T-helper 17 cell (primary cell): ENCODE results near the gene METTL16. TPM values are rescaled to one million over a fixed set of nuclear protein-coding genes. Genes with fewer than 3 reads are reported as not detected.

Source experiments
- ATAC-seq: fragments of 150-1000 bp; cut with Tn5 transposase; 2 replicates; pipeline ENCODE4 v1.10.0; 2021; ENCODE audit warnings: mild to moderate bottlenecking, moderate library complexity
- DNase-seq, 3 donors: peaks; one replicate each; pipeline versions ENCODE4 v3.0.0 to v3.0.0-alpha.2; 2020 to 2021
- H3K9me3 ChIP-seq: one replicate; pipeline ENCODE4 v1.7.0; 2013; ENCODE audit warnings: low read length, mild to moderate bottlenecking; ENCODE audit not compliant: control insufficient read depth, poor library complexity, severe bottlenecking
- H3K27ac Mint-ChIP-seq: one replicate; pipeline ENCODE4 v1.8.0; 2022; ENCODE audit warnings: mild to moderate bottlenecking, moderate library complexity, mixed read lengths
- H3K27me3 Mint-ChIP-seq: one replicate; pipeline ENCODE4 v1.8.0; 2022; ENCODE audit warnings: mixed read lengths
- H3K36me3 Mint-ChIP-seq: one replicate; pipeline ENCODE4 v1.8.0; 2022; ENCODE audit warnings: low read depth, mixed read lengths
- H3K4me1 Mint-ChIP-seq: one replicate; pipeline ENCODE4 v1.8.0; 2022; ENCODE audit warnings: mild to moderate bottlenecking, mixed read lengths
- H3K4me3 Mint-ChIP-seq: one replicate; pipeline ENCODE4 v1.8.0; 2022; ENCODE audit warnings: mild to moderate bottlenecking, moderate library complexity, mixed read lengths
- total RNA-seq, 4 donors: library from RNA in 2 of 4; stranded (reverse) in 2 of 4; gene quantifications; one replicate each; pipeline ENCODE4 v1.2.3 and lab custom pipeline; 2022 to 2026

Gene METTL16
- total RNA-seq, 2 donors from 2014 or later, result 34.4 to 38.8 TPM

GRCh38 chr17:2414446-2415064, 97.1 kb downstream of the METTL16 start:
- DNase-seq, result no peak
- Mint-ChIP-seq H3K4me1 (peaks cover 2% of the 10 kb centered on the region), H3K27me3 (no peaks in the 10 kb centered on the region), H3K27ac (no peak overlapping the region), H3K4me3 (peak overlapping the region; percentile 2), H3K36me3 (no peaks in the 10 kb centered on the region)
- no peak for ATAC-seq
- H3K9me3 ChIP-seq, result no peaks in the 10 kb centered on the region

GRCh38 chr17:2412561-2413021, 99.1 kb downstream of the METTL16 start:
- no peaks in the 10 kb centered on the region for H3K9me3 ChIP-seq
- no peak for ATAC-seq
- Mint-ChIP-seq H3K4me3 (no peak overlapping the region), H3K36me3 (no peaks in the 10 kb centered on the region), H3K27ac (no peak overlapping the region), H3K27me3 (no peaks in the 10 kb centered on the region), H3K4me1 (peaks cover 2% of the 10 kb centered on the region)
- DNase-seq, result no peak

GRCh38 chr17:2410951-2411350, 100.7 kb downstream of the METTL16 start:
- Mint-ChIP-seq H3K4me1 (peaks cover 9% of the 10 kb centered on the region), H3K36me3 (no peaks in the 10 kb centered on the region), H3K4me3 (no peak overlapping the region), H3K27me3 (no peaks in the 10 kb centered on the region), H3K27ac (peak overlapping the region; percentile 16)
- no peak for DNase-seq
- ATAC-seq, result no peak
- no peaks in the 10 kb centered on the region for H3K9me3 ChIP-seq

- no peak for ATAC-seq
- H3K4me3 Mint-ChIP-seq, result no peak overlapping the region
- no peaks in the 10 kb centered on the region for H3K36me3 Mint-ChIP-seq
- no peaks in the 10 kb centered on the region for H3K27me3 Mint-ChIP-seq
- no peak for DNase-seq
- H3K4me1 Mint-ChIP-seq, result peaks cover 21% of the 10 kb centered on the region
- peak overlapping the region; percentile 74 for H3K27ac Mint-ChIP-seq
- no peaks in the 10 kb centered on the region for H3K9me3 ChIP-seq
These were observed 104.5 kb downstream of the METTL16 start for GRCh38 chr17:2406903-2407790.

GRCh38 chr17:2406271-2406902, 105.3 kb downstream of the METTL16 start:
- H3K9me3 ChIP-seq, result no peaks in the 10 kb centered on the region
- H3K27me3 Mint-ChIP-seq, result no peaks in the 10 kb centered on the region
- ATAC-seq (no peak), DNase-seq (no peak)
- no peak overlapping the region for H3K4me3 Mint-ChIP-seq
- no peaks in the 10 kb centered on the region for H3K36me3 Mint-ChIP-seq
- H3K4me1 Mint-ChIP-seq, result peaks cover 24% of the 10 kb centered on the region
- H3K27ac Mint-ChIP-seq, result peak overlapping the region; percentile 74

- no peak overlapping the region for H3K4me3 Mint-ChIP-seq
- H3K27ac Mint-ChIP-seq, result peak overlapping the region; percentile 74
These were observed 106.3 kb downstream of the METTL16 start for GRCh38 chr17:2405247-2405926.

GRCh38 chr17:2403044-2403443, 108.6 kb downstream of the METTL16 start:
- ATAC-seq (no peak), DNase-seq (no peak)
- Mint-ChIP-seq H3K36me3 (peaks cover 2% of the 10 kb centered on the region), H3K27me3 (no peaks in the 10 kb centered on the region), H3K4me3 (peak overlapping the region; percentile 82), H3K27ac (no peak overlapping the region), H3K4me1 (peaks cover 38% of the 10 kb centered on the region)
- H3K9me3 ChIP-seq, result no peaks in the 10 kb centered on the region

More at GRCh38 chr17:2405247-2405926, 106.3 kb downstream of the METTL16 start:
- DNase-seq, result no peak
- H3K27me3 Mint-ChIP-seq, result no peaks in the 10 kb centered on the region
- no peak for ATAC-seq
- H3K36me3 Mint-ChIP-seq, result no peaks in the 10 kb centered on the region
- H3K4me1 Mint-ChIP-seq, result peaks cover 22% of the 10 kb centered on the region
- no peaks in the 10 kb centered on the region for H3K9me3 ChIP-seq

GRCh38 chr17:2402544-2402943, 109.1 kb downstream of the METTL16 start:
- no peak for ATAC-seq
- Mint-ChIP-seq H3K4me1 (peaks cover 42% of the 10 kb centered on the region), H3K4me3 (peak overlapping the region; percentile 82), H3K36me3 (peaks cover 2% of the 10 kb centered on the region), H3K27ac (peak overlapping the region; percentile 97), H3K27me3 (no peaks in the 10 kb centered on the region)
- no peaks in the 10 kb centered on the region for H3K9me3 ChIP-seq
- DNase-seq, result no peak

GRCh38 chr17:2401426-2402221, 110.1 kb downstream of the METTL16 start:
- peaks cover 2% of the 10 kb centered on the region for H3K36me3 Mint-ChIP-seq
- H3K4me3 Mint-ChIP-seq, result peak overlapping the region; percentile 99
- ATAC-seq (peak; percentile 66), DNase-seq (peak; percentile 98 to 99 (median 98))
- H3K27me3 Mint-ChIP-seq, result no peaks in the 10 kb centered on the region
- peak overlapping the region; percentile 97 for H3K27ac Mint-ChIP-seq
- H3K4me1 Mint-ChIP-seq, result peaks cover 41% of the 10 kb centered on the region
- no peaks in the 10 kb centered on the region for H3K9me3 ChIP-seq

GRCh38 chr17:2400877-2401425, 110.7 kb downstream of the METTL16 start, which contains the start of gene MNT:
TSS of gene MNT (minus strand) at chr17:2401060. CDS start at chr17:2400712, 348 bp downstream.
- peak; percentile 94 for DNase-seq

GRCh38 chr17:2400474-2400866, 111.2 kb downstream of the METTL16 start:
- no peaks in the 10 kb centered on the region for H3K9me3 ChIP-seq
- ATAC-seq, result no peak
- peaks cover 43% of the 10 kb centered on the region for H3K4me1 Mint-ChIP-seq
- peak overlapping the region; percentile 99 for H3K4me3 Mint-ChIP-seq
- H3K27me3 Mint-ChIP-seq, result no peaks in the 10 kb centered on the region
- H3K36me3 Mint-ChIP-seq, result peaks cover 4% of the 10 kb centered on the region
- peak; percentile 25 to 43 (median 40) for DNase-seq
- H3K27ac Mint-ChIP-seq, result peak overlapping the region; percentile 97

More at GRCh38 chr17:2400877-2401425, 110.7 kb downstream of the METTL16 start, which contains the start of gene MNT:
- Mint-ChIP-seq H3K27me3 (no peaks in the 10 kb centered on the region), H3K36me3 (peaks cover 4% of the 10 kb centered on the region), H3K27ac (peak within 1 kb of the TSS; percentile 97), H3K4me3 (peak within 1 kb of the TSS; percentile 99), H3K4me1 (peaks cover 43% of the 10 kb centered on the region)
- H3K9me3 ChIP-seq, result no peaks in the 10 kb centered on the region
- peak; percentile 52 for ATAC-seq
